Heart left ventricle (tissue), 16 donors: ENCODE data around the gene KRT32. TPM values are rescaled to one million over a fixed set of nuclear protein-coding genes. Genes with fewer than 3 reads are reported as not detected.

ENCODE experiments used
- ATAC-seq, 4 donors: fragments of 200-7000 bp; cut with Tn5 transposase; one replicate each; pipeline ENCODE4 v1.9.1; 2020 to 2022; ENCODE audit warnings: moderate library complexity in 4 of 4, mild to moderate bottlenecking in 3 of 4, moderate number of reproducible peaks in 1 of 4
- DNase-seq, 5 donors: peaks; one replicate each; pipeline ENCODE4 v3.0.0-alpha.2; 2020
- H3K27ac ChIP-seq, 12 donors: fragments of 200-600 bp; sonication (generic) in 4 of 12; one replicate each; pipeline versions ENCODE4 v1.5.0 to v1.8.0; 2016 to 2022; ENCODE audit warnings: mild to moderate bottlenecking in 2 of 12
- H3K27me3 ChIP-seq, 9 donors: fragments of 200-600 bp; sonication (generic) in 2 of 9; one replicate each; pipeline versions ENCODE4 v1.5.1 to v1.8.0; 2016 to 2022; ENCODE audit warnings: mild to moderate bottlenecking in 3 of 9
- H3K36me3 ChIP-seq, 9 donors: fragments of 200-600 bp; sonication (generic) in 2 of 9; one replicate each; pipeline versions ENCODE4 v1.5.0 to v1.8.0; 2018 to 2022; ENCODE audit warnings: mild to moderate bottlenecking in 2 of 9
- H3K4me1 ChIP-seq, 12 donors: fragments of 200-600 bp; sonication (generic) in 4 of 12; one replicate each; pipeline versions ENCODE4 v1.5.0 to v1.8.0; 2016 to 2022; ENCODE audit warnings: mild to moderate bottlenecking in 3 of 12
- H3K4me3 ChIP-seq, 12 donors: fragments of 200-600 bp; sonication (generic) in 4 of 12; one replicate each; pipeline versions ENCODE4 v1.5.0 to v1.8.0; 2017 to 2022; ENCODE audit warnings: mild to moderate bottlenecking in 9 of 12, moderate library complexity in 4 of 12
- H3K9me3 ChIP-seq, 12 donors: fragments of 200-600 bp; sonication (generic) in 4 of 12; one replicate each; pipeline versions ENCODE4 v1.5.0 to v1.8.0; 2016 to 2022; ENCODE audit warnings: mild to moderate bottlenecking in 1 of 12
- POLR2A ChIP-seq, 2 donors: fragments of 450-650 bp; IDR thresholded peaks; one replicate each; pipeline ENCODE4 v1.6.1; 2017; ENCODE audit warnings: antibody characterized with exemption in 2 of 2, mild to moderate bottlenecking in 2 of 2, moderate library complexity in 2 of 2
- WGBS, 4 donors: extraction: QIAGEN DNeasy Blood & Tissue Kit in 2 of 4; methylation state at CpG; one replicate each; pipeline versions ENCODE4 v1.1.5 to v1.1.7; 2013 to 2018; 5-methylcytosine and 5-hydroxymethylcytosine counted together
- intact Hi-C, 10 donors: fragments of 100-400 bp; cut with DNase I; formaldehyde crosslinking; loops; one replicate each; pipeline versions ENCODE4 v1.11.1 to v1.14.2; 2022
- polyA plus RNA-seq, 2 donors: library from polyadenylated mRNA; stranded (reverse); fragments of 200-250 nt; gene quantifications; one replicate each; pipeline ENCODE4 v1.2.3, GENCODE V29; 2013
- total RNA-seq, 9 donors: library from RNA; depleted of rRNA in 2 of 9; stranded (reverse); fragments of >200 nt in 2 of 9; fragmentation: NEBNext Ultra II Directional in 3 of 9; extraction: Animal tissue kit (Norgen Biotek cat#: 25700) in 3 of 9; gene quantifications; one replicate each; pipeline versions ENCODE4 v1.1.0 to v1.2.4, GENCODE V29; 2016 to 2023
- TF ChIP-seq, protein P1 (sequence below), 12 donors: fragments of 200-600 bp; sonication (generic) in 4 of 12; IDR thresholded peaks; one replicate each; pipeline versions ENCODE4 v1.5.0 to v1.8.0; 2018 to 2022; ENCODE audit warnings: antibody characterized with exemption in 12 of 12, mild to moderate bottlenecking in 5 of 12
- donor health status: ischemic (EF 13 %, LVEDD 7.1; RV severe dilation, severe dysfunction).
- donor health status: healthy with polysubstance abuse.
- donor health status: DM: no; HTN: yes; CAD: no.
- donor health status: DM: no; HTN: no; CAD: no.
- donor health status: ischemic (EF 25% LVEDD 6.9; RV normal size, moderate dysfunction).
- donor health status: ischemic (EF 25% LVEDD 5.7; RV mildly dilated, moderate dysfunction).
- donor health status: healthy.
- donor health status: DM: yes; HTN: yes; CAD: no.
- donor health status: ischemic (EF 35%, LVEDD 5.7; RV mildly dilated, moderate dysfunction).
- donor health status: nonischemic (EF 11% LVEDD 7.7; RV severe dilation, severe dysfunction).
- donor health status: DM: yes; HTN: yes; CAD: no.
- donor health status: PGD.
- donor health status: ischemic (EF 29% LVEDD 5.4; RV normal size, mild dysfunction).
- donor health status: nonischemic (EF 23%, LVEDD 6.1; RV moderate dilation, normal function).

Gene KRT32
- total and polyA plus RNA-seq, 11 donors = 0.16 to 0.27 (median 0.21) TPM; not detected in 7

DNA sequence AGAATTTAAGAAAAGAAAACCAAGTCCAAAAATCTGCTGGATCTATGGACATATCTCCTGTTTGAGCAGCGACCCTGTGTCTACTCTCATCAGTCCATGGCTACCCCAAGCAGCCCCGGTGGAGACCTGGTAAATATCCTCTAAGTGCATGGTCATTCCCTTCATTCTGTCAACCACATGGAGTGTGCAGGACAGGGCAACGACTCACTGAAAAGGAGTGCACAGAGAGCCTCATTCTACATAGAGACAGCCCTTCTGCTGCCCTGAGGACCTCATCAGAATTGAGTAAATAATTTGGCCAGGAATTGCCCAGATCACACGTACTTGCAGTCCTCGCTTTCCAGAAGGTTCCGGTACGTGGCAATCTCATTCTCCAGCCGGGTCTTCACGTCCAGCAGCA lies 29.4 kb downstream of the KRT32 start:
- H3K4me3 ChIP-seq = no peak overlapping the region
- H3K4me1 ChIP-seq = peaks cover 0 to 10% (median 0%) of the 10 kb centered on the region in 12 donors
- no peak overlapping the region for H3K27ac ChIP-seq
- DNase-seq = no peak
- WGBS, 4 donors = 77 to 83% (median 82%) methylated on average over 9 of the region's 9 CpGs
- TF ChIP-seq, protein P1, sequence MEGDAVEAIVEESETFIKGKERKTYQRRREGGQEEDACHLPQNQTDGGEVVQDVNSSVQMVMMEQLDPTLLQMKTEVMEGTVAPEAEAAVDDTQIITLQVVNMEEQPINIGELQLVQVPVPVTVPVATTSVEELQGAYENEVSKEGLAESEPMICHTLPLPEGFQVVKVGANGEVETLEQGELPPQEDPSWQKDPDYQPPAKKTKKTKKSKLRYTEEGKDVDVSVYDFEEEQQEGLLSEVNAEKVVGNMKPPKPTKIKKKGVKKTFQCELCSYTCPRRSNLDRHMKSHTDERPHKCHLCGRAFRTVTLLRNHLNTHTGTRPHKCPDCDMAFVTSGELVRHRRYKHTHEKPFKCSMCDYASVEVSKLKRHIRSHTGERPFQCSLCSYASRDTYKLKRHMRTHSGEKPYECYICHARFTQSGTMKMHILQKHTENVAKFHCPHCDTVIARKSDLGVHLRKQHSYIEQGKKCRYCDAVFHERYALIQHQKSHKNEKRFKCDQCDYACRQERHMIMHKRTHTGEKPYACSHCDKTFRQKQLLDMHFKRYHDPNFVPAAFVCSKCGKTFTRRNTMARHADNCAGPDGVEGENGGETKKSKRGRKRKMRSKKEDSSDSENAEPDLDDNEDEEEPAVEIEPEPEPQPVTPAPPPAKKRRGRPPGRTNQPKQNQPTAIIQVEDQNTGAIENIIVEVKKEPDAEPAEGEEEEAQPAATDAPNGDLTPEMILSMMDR (IDR thresholded peaks at IDR 0.05) = no peak
- no peak for TF ChIP-seq POLR2A (IDR thresholded peaks at IDR 0.05)
- ATAC-seq = no peak
- no peaks in the 10 kb centered on the region for H3K36me3 ChIP-seq
- intact Hi-C loops = no loop called here
- H3K27me3 ChIP-seq = peaks cover 0 to 27% (median 3%) of the 10 kb centered on the region in 9 donors
- no peaks in the 10 kb centered on the region for H3K9me3 ChIP-seq

DNA sequence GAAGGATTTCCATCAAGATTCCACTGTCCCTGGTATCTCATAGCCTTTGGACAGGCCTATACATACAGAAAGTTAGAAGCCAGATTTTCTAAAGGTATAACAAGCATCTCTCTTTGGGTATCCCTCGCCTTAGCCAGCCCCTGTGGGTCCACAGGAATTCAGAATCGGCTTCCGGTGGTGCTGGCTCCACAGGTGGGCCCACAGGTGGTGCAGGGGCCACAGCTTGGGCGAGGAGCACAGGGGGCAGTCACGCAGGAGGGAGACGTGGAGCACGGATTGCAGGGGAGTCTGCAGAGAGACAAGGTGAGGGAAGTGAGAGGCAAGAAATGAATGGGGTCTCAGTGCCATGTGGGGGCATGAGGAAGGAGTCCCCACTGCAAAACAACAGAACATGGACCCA lies 29.9 kb downstream of the KRT32 start:
- no peak overlapping the region for H3K27ac ChIP-seq
- peaks cover 0 to 23% (median 0%) of the 10 kb centered on the region in 9 donors for H3K27me3 ChIP-seq
- peaks cover 0 to 10% (median 0%) of the 10 kb centered on the region in 12 donors for H3K4me1 ChIP-seq
- intact Hi-C loops = no loop called here
- TF ChIP-seq POLR2A (IDR thresholded peaks at IDR 0.05) = no peak
- TF ChIP-seq, protein P1 (IDR thresholded peaks at IDR 0.05) = no peak
- H3K4me3 ChIP-seq = no peak overlapping the region
- H3K36me3 ChIP-seq = no peaks in the 10 kb centered on the region
- 75 to 85% (median 79%) methylated on average over 7 of the region's 7 CpGs for WGBS, 4 donors
- H3K9me3 ChIP-seq = no peaks in the 10 kb centered on the region
- no peak for ATAC-seq
- DNase-seq = no peak

DNA sequence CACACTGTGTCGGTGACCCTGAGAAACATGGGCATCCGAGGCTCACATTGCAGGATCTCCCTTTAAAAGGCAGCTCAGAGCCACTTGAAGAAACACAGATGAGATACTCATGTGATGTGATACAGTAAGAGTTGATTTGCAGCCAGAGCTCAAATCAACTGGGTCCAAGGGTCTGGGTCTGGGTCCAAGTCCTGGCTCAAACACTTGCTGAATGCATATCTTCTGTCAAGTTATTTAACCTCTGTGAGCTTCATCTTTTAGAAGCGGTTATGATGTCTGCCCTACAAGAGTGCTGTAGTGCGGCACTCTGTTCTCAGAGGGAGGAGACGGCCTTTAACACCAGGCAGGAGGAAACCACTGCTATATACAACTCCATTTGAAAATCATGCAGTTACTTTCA lies 32.8 kb downstream of the KRT32 start:
- peak overlapping the region in 1 of 12 donors; percentile 31 for H3K27ac ChIP-seq
- H3K36me3 ChIP-seq = no peaks in the 10 kb centered on the region
- H3K27me3 ChIP-seq = peaks cover 0 to 22% (median 0%) of the 10 kb centered on the region in 9 donors
- H3K4me1 ChIP-seq = peaks cover 0 to 10% (median 0%) of the 10 kb centered on the region in 12 donors
- TF ChIP-seq, protein P1 (IDR thresholded peaks at IDR 0.05) = no peak
- TF ChIP-seq POLR2A (IDR thresholded peaks at IDR 0.05) = no peak
- intact Hi-C loops = no loop called here
- DNase-seq (no peak), ATAC-seq (peak in 3 of 4 donors; percentile 28 to 81 (median 28))
- H3K4me3 ChIP-seq = no peak overlapping the region
- WGBS, 4 donors = 31 to 37% (median 35%) methylated on average over 5 of the region's 5 CpGs
- no peaks in the 10 kb centered on the region for H3K9me3 ChIP-seq

DNA sequence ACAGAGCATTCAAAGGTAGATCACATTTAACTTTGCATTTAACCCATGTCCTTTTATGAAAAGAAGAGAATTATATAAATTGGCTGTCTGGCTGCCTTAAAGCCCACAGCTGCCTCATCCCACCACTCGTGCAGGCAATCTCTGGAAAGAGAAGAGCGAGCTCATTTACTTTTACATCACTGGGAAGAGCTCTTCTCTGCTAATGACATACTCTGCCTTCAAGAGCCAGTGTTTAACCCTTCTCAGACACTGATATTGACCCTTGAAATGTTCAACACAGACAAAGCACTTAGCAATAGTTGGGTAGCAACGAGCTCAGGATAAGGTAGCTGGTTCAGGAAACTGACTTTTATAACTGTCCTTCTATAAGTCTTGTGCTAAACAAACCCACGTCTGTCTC lies 33.2 kb downstream of the KRT32 start:
- Histone ChIP-seq H3K4me1 (peaks cover 0 to 10% (median 0%) of the 10 kb centered on the region in 12 donors), H3K27ac (peak overlapping the region in 1 of 12 donors; percentile 31), H3K9me3 (no peaks in the 10 kb centered on the region), H3K4me3 (no peak overlapping the region), H3K27me3 (peaks cover 0 to 21% (median 0%) of the 10 kb centered on the region in 9 donors), H3K36me3 (no peaks in the 10 kb centered on the region)
- WGBS, 4 donors = 20 to 27% (median 22%) methylated on average over 4 of the region's 4 CpGs
- TF ChIP-seq, protein P1 (IDR thresholded peaks at IDR 0.05) = no peak
- TF ChIP-seq POLR2A (IDR thresholded peaks at IDR 0.05) = no peak
- no peak for ATAC-seq
- no peak for DNase-seq
- intact Hi-C loops = no loop called here
